K562 (cell line): ENCODE measurements around the gene TMEM25. TPM values are rescaled to one million over a fixed set of nuclear protein-coding genes. Genes with fewer than 3 reads are reported as not detected.
"Not testable (repeated sequence)": the region's sequence is repeated elsewhere in the genome, so short reads cannot be mapped to it uniquely, and the experiment has no call there.

Source experiments
- ATAC-seq: fragments of 200-7000 bp; cut with Tn5 transposase; 3 replicates; pipeline ENCODE4 v1.9.1; 2020; ENCODE audit warnings: moderate library complexity
- BruUV-seq: library from RNA; stranded (reverse); fragments of 400-500 nt; replicated peaks from 2 replicates; lab custom pipeline; 2021; lab: Mats Ljungman, UMichigan
- CTCF ChIA-PET: fragments of 300-600 bp; formaldehyde crosslinking; extraction: SDS; loops from one replicate; lab custom pipeline; 2021; ENCODE audit warnings: low intra/inter-chr PET ratio; lab: Yijun Ruan, JAX
- POLR2A ChIA-PET: fragments of 300-600, 350-650 bp; sonication (Branson Sonifier 250); formaldehyde crosslinking; extraction: SDS; loops from one replicate; lab custom pipeline; 2021; ENCODE audit warnings: antibody characterized with exemption, inconsistent platforms; lab: Yijun Ruan, JAX
- DNase-seq, 4 experiments: peaks; one replicate each; pipeline versions ENCODE4 v3.0.0 to v3.0.0-alpha.2; 2011 to 2018; ENCODE audit warnings: low spot score in 3 of 4, mixed read lengths in 3 of 4; ENCODE audit errors: extremely low read depth in 1 of 4
- FAIRE-seq: peaks from 2 replicates; lab custom pipeline; 2011; peaks lifted over from hg19 to GRCh38; lab: Jason Lieb, UNC
- H2AFZ ChIP-seq: 2 replicates; pipeline ENCODE4 v1.6.0; 2011; ENCODE audit warnings: low read depth, low read length, control low read depth, inconsistent platforms
- H3K27ac ChIP-seq: fragments of 200-600 bp; 3 replicates; pipeline ENCODE4 v1.8.0; 2011; ENCODE audit warnings: low read depth, mild to moderate bottlenecking, control low read depth, inconsistent platforms, low read length, moderate library complexity, mixed read lengths; ENCODE audit errors: extremely low read depth
- H3K27me3 ChIP-seq, 2 experiments: fragments of 300-600 bp in 1 of 2; 2 replicates in 1 of 2; 3 replicates in 1 of 2; pipeline versions ENCODE4 v1.6.0 to v1.8.0; 2011; ENCODE audit warnings: inconsistent platforms in 2 of 2, low read length in 2 of 2, mild to moderate bottlenecking in 1 of 2, mixed read lengths in 1 of 2, moderate library complexity in 1 of 2; ENCODE audit not compliant: control insufficient read depth in 2 of 2, insufficient read depth in 2 of 2
- H3K36me3 ChIP-seq: fragments of 300-600 bp; 3 replicates; pipeline ENCODE4 v1.8.0; 2011; ENCODE audit warnings: mild to moderate bottlenecking, low read length, inconsistent platforms; ENCODE audit not compliant: control insufficient read depth, insufficient read depth
- H3K4me1 ChIP-seq, 2 experiments: fragments of 200-600 bp in 1 of 2; replicated peaks in 1 of 2; 2 replicates in 1 of 2; 3 replicates in 1 of 2; pipeline versions ENCODE4 v1.5.1 to v1.8.0; 2011; ENCODE audit warnings: inconsistent platforms in 2 of 2, low read length in 2 of 2, mild to moderate bottlenecking in 1 of 2, mixed read lengths in 1 of 2, moderate library complexity in 1 of 2; ENCODE audit not compliant: control insufficient read depth in 2 of 2, insufficient read depth in 2 of 2
- H3K4me2 ChIP-seq: 2 replicates; pipeline ENCODE4 v1.6.1; 2011; ENCODE audit warnings: low read length, control low read depth, inconsistent platforms, mixed read lengths; ENCODE audit not compliant: insufficient read depth
- H3K4me3 ChIP-seq: fragments of 200-600 bp; sonication (generic), shearing (Covaris generic); 2 replicates; pipeline ENCODE4 v1.5.1; 2016; ENCODE audit warnings: control low read depth, inconsistent platforms
- H3K79me2 ChIP-seq: fragments of 200-600 bp; 3 replicates; pipeline ENCODE4 v1.8.0; 2011; ENCODE audit warnings: low read length, inconsistent platforms; ENCODE audit not compliant: control insufficient read depth, insufficient read depth
- H3K9ac ChIP-seq, 2 experiments: 2 replicates each; pipeline versions ENCODE4 v1.6.0 to v1.6.1; 2011; ENCODE audit warnings: low read depth in 2 of 2, low read length in 2 of 2, control low read depth in 1 of 2, inconsistent platforms in 1 of 2, mild to moderate bottlenecking in 1 of 2, mixed read lengths in 1 of 2; ENCODE audit not compliant: insufficient read depth in 1 of 2
- H3K9me1 ChIP-seq: one replicate; pipeline ENCODE4 v1.6.0; 2011; ENCODE audit warnings: inconsistent platforms, mild to moderate bottlenecking, low read length, moderate library complexity; ENCODE audit not compliant: control insufficient read depth, insufficient read depth
- H3K9me3 ChIP-seq: replicated peaks from 2 replicates; pipeline ENCODE4 v1.5.1; 2011; ENCODE audit warnings: low read depth, low read length, inconsistent platforms; ENCODE audit not compliant: control insufficient read depth, insufficient read depth
- H4K20me1 ChIP-seq: replicated peaks from 2 replicates; pipeline ENCODE4 v1.6.1; 2011; ENCODE audit warnings: low read length, inconsistent platforms, mixed read lengths; ENCODE audit not compliant: control insufficient read depth, insufficient read depth
- RBM25 ChIP-seq: fragments of 200-400 bp; formaldehyde crosslinking; IDR thresholded peaks from 2 replicates; pipeline ENCODE4 v1.6.1; 2018; ENCODE audit warnings: low read length, low read depth, moderate library complexity; ENCODE audit not compliant: severe bottlenecking
- RHOXF2B ChIP-seq: fragments of 250-450 bp; sonication (Bioruptor Pico); conservative IDR thresholded peaks from 2 replicates; pipeline ENCODE4 v1.5.1; 2021
- YBX1 ChIP-seq: fragments of 450-650 bp; IDR thresholded peaks from 2 replicates; pipeline ENCODE4 v1.7.1; 2016; ENCODE audit warnings: mild to moderate bottlenecking
- ZNF146 ChIP-seq: IDR thresholded peaks from one replicate; pipeline ENCODE4 v1.6.1; 2018; ENCODE audit warnings: missing compliant biosample characterization; ENCODE audit not compliant: unreplicated experiment
- ZNF586 ChIP-seq: fragments of 450-650 bp; formaldehyde crosslinking; conservative IDR thresholded peaks from 2 replicates; pipeline ENCODE4 v1.4.0; 2020; ENCODE audit warnings: mild to moderate bottlenecking, moderate library complexity
- WGBS: fragments of 100-300 bp; shearing (Covaris generic); methylation state at CpG from one replicate; pipeline ENCODE4 v1.1.6; 2016; ENCODE audit warnings: low coverage, mixed read lengths; ENCODE audit not compliant: insufficient coverage; ENCODE audit errors: missing lambda C conversion rate; 5-methylcytosine and 5-hydroxymethylcytosine counted together
- in situ Hi-C: fragments of 300-500 bp; cut with MboI; formaldehyde crosslinking; loops from 4 replicates; pipeline ENCODE4 v1.15.0; 2018; ENCODE audit warnings: inconsistent platforms, mixed read lengths
- intact Hi-C: fragments of 100-400 bp; cut with micrococcal nuclease; formaldehyde crosslinking; loops from 2 replicates; pipeline ENCODE4 v1.14.2; 2022
- polyA plus RNA-seq, 8 experiments: library from polyadenylated mRNA; depleted of rRNA in 4 of 8; stranded (reverse) in 5 of 8; unstranded in 3 of 8; fragments of >200 nt; fragmentation: Nextera tagmentation in 2 of 8; fragmentation: Illumina TruSeq in 1 of 8; extraction: Ambion mirVana in 2 of 8; extraction: Trizol in 1 of 8; gene quantifications; 2 replicates each; pipeline versions ENCODE4 v1.2.1 to v1.2.3, GENCODE V29; 2011 to 2014; ENCODE audit warnings: inconsistent platforms in 1 of 8, missing spikeins in 1 of 8
- total RNA-seq, 7 experiments: library from RNA; depleted of rRNA in 6 of 7; stranded (reverse); fragments of >200 nt in 6 of 7; fragmentation: Illumina TruSeq in 2 of 7; extraction: Trizol in 2 of 7; gene quantifications; 2 replicates each; pipeline versions ENCODE4 v1.2.1 to v1.2.3, GENCODE V29; 2011 to 2021; ENCODE audit warnings: low replicate concordance in 1 of 7
- TF ChIP-seq, protein P1 (sequence below): fragments of 250-450 bp; sonication (Bioruptor Pico); IDR thresholded peaks from 2 replicates; pipeline ENCODE4 v1.5.0; 2021; ENCODE audit warnings: mild to moderate bottlenecking, borderline replicate concordance

TMEM25 gene
- total and polyA plus RNA-seq, 9 of the 15 experiments (the other 6 are each of a cell fraction or from before 2014, with no cell fraction given): 0.34 to 3.8 (median 2.0) TPM

DNA sequence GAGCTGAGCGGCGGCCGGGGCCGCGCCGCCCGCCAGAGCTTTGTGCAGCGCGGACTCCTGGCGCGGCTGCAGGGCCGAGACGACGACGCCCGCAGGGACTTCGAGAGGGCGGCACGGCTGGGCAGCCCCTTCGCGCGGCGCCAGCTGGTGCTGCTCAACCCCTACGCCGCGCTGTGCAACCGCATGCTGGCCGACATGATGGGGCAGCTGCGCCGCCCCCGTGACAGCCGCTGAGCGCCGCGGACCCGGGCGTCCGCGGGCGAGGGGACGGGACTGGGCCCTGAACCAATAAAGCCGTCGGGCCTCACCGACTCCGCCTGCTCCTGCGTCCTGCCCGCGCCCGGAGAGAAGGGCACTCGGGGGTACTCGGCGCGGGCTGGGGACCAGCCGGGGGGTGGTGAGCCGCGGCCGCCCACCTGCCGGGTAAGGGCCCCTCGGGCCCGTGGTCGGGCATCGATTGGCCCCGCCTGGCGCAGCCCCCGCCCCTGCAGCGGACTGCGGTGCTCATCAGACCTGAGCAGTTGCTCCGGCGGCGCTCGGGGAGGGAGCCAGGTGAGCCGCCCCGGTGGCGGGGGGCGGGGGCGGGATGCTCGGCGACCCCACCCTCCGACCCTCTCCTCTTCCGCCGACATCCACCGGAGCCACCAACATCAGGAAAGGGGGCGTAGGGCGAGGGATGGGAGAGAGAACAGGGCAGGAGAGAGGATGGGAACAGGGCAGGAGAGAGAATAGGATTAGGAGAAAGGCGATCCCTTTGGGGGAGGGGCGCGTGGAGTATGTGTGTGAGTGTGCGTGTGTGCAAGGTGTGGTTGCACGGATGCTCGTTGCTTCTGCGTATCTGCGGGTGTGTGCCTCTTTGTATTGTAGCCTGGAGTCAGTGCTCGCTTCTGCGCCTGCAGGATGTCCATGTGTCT, at the start of gene TMEM25 (continued):
- TF ChIP-seq, protein P1, sequence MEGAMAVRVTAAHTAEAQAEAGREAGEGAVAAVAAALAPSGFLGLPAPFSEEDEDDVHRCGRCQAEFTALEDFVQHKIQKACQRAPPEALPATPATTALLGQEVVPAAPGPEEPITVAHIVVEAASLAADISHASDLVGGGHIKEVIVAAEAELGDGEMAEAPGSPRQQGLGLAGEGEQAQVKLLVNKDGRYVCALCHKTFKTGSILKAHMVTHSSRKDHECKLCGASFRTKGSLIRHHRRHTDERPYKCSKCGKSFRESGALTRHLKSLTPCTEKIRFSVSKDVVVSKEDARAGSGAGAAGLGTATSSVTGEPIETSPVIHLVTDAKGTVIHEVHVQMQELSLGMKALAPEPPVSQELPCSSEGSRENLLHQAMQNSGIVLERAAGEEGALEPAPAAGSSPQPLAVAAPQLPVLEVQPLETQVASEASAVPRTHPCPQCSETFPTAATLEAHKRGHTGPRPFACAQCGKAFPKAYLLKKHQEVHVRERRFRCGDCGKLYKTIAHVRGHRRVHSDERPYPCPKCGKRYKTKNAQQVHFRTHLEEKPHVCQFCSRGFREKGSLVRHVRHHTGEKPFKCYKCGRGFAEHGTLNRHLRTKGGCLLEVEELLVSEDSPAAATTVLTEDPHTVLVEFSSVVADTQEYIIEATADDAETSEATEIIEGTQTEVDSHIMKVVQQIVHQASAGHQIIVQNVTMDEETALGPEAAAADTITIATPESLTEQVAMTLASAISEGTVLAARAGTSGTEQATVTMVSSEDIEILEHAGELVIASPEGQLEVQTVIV: no peak
- TF ChIP-seq YBX1 (no peak), ZNF586 (CRISPR knock-in tag) (no peak), RHOXF2B (no peak)

GRCh38 chr11:118481238-118481637, 49.8 kb upstream of the TMEM25 start:
- H4K20me1 ChIP-seq, H3K4me1 ChIP-seq, DNase-seq, H3K27me3 ChIP-seq, H3K4me3 ChIP-seq, in situ Hi-C loops, ATAC-seq, POLR2A ChIA-PET, H3K9me3 ChIP-seq, H3K4me2 ChIP-seq, H3K79me2 ChIP-seq, BruUV-seq, H3K9me1 ChIP-seq, H3K27ac ChIP-seq, FAIRE-seq, H3K9ac ChIP-seq, intact Hi-C loops, H2AFZ ChIP-seq: not testable (repeated sequence)
- H3K36me3 ChIP-seq: peaks cover 89% of the 10 kb centered on the region
- peak; percentile 6 for TF ChIP-seq RBM25
- TF ChIP-seq ZNF146 (CRISPR knock-in tag): peak; percentile 80
- CTCF ChIA-PET: interaction anchor here (0.7 kb wide), 1 partner anchor 15 kb away, joined by 3 read pairs; no protein-coding TSS in a partner anchor
- 94% methylated on average over 1 of the region's 1 CpG for WGBS
